NB4 (cell line): Measurements from ENCODE around the gene DTNB.

ENCODE experiments used
- DNase-seq: peaks from one replicate; pipeline ENCODE4 v3.0.0; 2010; ENCODE audit warnings: low read depth
- H3K4me3 ChIP-seq: one replicate; pipeline ENCODE4 v1.5.1; 2011; ENCODE audit warnings: mild to moderate bottlenecking, low read depth, low read length, moderate library complexity
- MYC ChIP-seq: IDR thresholded peaks from 2 replicates; pipeline ENCODE4 v1.6.1; 2011; ENCODE audit warnings: low read depth, low read length
- POLR2A ChIP-seq: IDR thresholded peaks from 2 replicates; pipeline ENCODE4 v1.6.1; 2011; ENCODE audit warnings: mild to moderate bottlenecking; ENCODE audit not compliant: insufficient read length; ENCODE audit errors: extremely low read depth
- TF ChIP-seq, protein P1 (sequence below): IDR thresholded peaks from 2 replicates; pipeline ENCODE4 v1.6.1; 2011; ENCODE audit warnings: low read depth, low read length
- TF ChIP-seq, protein P2 (sequence below): IDR thresholded peaks from one replicate; pipeline ENCODE4 v1.5.1; 2012; ENCODE audit warnings: low read depth, low read length

The DTNB gene

DNA sequence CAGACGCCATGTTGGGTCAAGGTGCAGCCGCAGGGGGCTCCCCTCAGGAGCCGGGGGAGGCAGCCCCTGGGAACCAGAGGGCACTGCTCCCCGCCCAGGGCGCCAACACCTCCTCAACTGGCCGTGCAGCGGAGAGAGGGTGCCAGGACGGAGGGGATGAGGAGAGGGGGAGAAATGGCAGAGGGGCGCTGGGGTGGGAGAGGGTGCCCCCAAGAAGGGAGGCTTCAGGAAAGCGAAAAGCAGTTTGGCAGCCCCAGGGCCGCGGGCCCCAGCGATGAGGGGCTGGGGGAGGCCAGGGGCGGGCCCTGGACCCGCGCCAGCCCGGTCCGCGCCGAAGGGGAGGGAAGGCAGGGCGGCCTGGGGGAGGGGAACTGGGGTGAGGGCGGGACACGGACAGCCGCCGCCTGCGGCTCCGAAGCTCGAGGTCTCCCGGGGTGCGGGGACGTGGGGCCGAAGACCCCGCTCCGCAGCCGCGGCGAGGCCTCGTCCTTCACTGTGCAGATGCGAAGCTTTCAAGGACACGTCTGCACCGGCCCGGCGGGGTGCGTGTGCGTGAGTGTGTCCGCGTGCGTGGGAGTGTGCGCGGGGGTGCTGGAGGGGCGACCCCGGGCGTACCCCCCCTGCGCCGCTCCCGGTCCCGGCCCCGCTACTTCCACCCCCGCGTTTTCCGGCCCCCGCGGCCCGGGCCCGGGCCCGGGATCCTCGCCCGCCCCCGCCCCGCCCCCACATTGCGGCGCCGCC lies 333.0 kb downstream of the DTNB start:
- peak; percentile 36 for DNase-seq
- no peak for TF ChIP-seq MYC
- no peak for TF ChIP-seq POLR2A
- TF ChIP-seq, protein P1, sequence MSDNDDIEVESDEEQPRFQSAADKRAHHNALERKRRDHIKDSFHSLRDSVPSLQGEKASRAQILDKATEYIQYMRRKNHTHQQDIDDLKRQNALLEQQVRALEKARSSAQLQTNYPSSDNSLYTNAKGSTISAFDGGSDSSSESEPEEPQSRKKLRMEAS, result no peak
- H3K4me3 ChIP-seq, result no peak overlapping the region

DNA sequence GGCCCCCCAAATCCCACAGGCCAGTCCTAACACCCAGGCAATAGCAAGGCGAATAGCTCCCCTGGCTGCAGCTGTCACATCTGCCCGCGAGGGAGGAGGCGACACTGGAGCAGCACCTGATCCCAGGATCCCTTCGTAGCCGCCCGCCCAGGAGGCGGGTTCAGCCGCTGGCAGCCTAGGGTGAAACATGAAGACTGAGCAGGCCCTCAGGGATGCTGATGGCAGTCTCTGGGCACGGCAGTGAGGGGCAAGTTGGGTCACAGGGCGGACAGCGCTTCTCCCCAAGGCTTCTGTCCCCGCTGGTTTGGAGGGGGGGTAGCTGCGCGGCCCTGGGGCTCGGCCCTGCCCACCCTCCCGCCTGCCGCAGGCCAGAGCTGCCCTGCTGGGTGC lies 333.6 kb downstream of the DTNB start:
- H3K4me3 ChIP-seq, result no peak overlapping the region
- no peak for DNase-seq
- TF ChIP-seq MYC (no peak), POLR2A (no peak)
- TF ChIP-seq, protein P2, sequence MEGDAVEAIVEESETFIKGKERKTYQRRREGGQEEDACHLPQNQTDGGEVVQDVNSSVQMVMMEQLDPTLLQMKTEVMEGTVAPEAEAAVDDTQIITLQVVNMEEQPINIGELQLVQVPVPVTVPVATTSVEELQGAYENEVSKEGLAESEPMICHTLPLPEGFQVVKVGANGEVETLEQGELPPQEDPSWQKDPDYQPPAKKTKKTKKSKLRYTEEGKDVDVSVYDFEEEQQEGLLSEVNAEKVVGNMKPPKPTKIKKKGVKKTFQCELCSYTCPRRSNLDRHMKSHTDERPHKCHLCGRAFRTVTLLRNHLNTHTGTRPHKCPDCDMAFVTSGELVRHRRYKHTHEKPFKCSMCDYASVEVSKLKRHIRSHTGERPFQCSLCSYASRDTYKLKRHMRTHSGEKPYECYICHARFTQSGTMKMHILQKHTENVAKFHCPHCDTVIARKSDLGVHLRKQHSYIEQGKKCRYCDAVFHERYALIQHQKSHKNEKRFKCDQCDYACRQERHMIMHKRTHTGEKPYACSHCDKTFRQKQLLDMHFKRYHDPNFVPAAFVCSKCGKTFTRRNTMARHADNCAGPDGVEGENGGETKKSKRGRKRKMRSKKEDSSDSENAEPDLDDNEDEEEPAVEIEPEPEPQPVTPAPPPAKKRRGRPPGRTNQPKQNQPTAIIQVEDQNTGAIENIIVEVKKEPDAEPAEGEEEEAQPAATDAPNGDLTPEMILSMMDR, result no peak
- TF ChIP-seq, protein P1, result no peak

DNA sequence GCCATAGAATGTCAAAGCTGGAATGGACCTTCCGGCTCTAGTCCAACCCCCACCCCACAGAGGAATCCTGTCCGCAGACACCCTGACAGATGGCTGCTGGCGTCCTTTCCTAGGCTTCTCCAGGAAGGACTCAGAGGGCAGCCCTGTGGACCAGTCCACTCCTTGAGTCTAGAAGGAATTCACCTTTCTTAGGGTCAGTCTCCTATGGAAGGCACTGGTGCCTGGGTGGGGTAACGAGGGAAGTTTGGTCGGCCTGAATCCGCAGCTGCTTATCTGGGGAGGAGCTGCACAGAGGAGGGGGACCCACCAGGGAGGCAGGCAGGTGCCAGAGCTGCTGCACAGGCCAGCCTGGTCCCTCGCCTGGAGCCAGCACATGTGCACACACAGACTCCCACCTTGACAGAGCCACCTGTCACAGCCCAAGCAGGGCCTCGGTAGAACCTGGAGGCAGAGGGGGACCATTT lies 334.1 kb downstream of the DTNB start:
- no peak for TF ChIP-seq POLR2A
- TF ChIP-seq, protein P1, result no peak
- no peak for TF ChIP-seq MYC
- TF ChIP-seq, protein P2, result no peak
- no peak overlapping the region for H3K4me3 ChIP-seq
- no peak for DNase-seq

DNA sequence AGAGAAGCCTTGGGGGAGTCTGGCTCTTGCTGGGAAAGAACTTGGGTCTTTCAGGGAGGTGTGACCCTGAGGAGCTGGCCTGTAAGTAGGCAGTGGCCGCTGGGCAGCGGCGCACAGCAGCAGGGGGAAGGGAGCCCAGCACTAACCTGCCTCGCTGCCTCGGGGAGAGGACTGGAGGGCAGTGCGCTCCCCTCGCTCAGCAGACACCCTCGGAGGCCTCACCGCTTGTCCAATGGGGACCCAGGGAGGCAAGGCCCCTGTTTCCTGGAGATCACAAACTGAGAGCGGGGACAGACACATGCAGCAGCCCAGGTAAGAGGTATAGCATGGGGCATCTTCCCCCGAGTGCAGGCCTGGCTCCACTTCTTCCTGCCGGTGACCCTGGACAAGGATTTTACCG lies 335.0 kb downstream of the DTNB start:
- TF ChIP-seq POLR2A, result no peak
- TF ChIP-seq, protein P2, result no peak
- no peak for TF ChIP-seq MYC
- TF ChIP-seq, protein P1, result no peak
- no peak overlapping the region for H3K4me3 ChIP-seq
- no peak for DNase-seq

DNA sequence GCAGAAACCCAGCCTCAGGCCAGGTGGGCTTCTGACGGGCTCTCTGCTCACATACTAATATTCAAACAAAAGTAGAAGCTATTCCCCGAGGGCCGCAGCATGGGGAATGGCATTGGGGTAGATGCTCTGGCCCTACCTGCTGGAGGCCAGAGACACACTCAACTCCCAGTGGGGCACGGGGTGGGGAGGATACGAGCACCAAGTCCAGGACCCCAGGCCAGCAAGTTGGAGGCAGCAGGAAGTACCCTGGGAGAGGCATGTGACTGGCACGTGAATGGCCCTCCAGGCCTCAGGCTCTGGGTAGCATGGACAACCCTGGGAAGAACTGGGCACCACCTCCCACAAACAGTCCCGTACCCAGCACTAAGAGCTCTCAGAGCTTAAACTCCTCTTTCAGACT lies 335.5 kb downstream of the DTNB start:
- no peak overlapping the region for H3K4me3 ChIP-seq
- no peak for DNase-seq
- TF ChIP-seq, protein P2, result no peak

DNA sequence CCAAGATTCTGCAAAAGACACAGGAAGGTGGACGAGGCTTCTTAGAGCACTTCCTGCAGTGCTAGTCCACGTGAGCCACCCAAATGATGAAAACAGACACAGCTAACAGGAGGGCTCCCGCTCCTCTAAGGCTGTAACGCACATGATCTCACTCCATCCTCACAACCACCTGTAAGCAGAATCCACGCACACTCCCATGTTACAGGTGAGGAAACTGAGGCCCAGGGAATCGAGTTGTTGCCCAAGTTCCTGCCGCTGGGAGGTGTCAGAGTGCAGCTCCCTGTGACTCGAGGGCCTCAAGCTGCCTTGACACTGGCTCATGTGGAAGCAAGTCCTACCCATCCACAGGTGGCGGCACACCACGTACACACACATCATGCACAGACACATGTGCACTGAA lies 336.1 kb downstream of the DTNB start:
- no peak overlapping the region for H3K4me3 ChIP-seq
- TF ChIP-seq POLR2A (no peak), MYC (no peak)
- TF ChIP-seq, protein P1, result no peak
- no peak for DNase-seq

DNA sequence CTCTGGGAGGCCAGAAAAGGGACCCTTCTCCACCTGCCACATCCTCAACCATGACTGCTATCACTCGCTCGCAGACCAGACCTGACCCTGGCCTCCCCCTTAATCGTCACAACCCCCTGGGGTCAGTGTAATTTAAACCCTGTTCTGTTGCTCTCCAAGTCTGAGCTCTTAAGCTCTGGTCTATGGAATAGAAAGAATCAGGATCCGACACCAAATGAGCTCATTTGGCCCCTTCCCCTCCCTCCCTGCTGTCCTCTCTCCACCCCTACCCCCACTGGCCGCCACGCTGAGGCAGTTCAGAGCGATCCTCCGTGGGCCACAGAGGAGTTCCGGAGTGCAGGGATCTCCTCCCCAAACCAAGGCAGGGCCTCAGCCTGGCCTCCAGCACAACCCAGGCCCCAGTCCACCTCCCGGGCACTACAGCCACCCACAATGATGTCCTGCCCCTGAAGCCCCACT lies 337.0 kb downstream of the DTNB start:
- no peak overlapping the region for H3K4me3 ChIP-seq
- TF ChIP-seq, protein P2, result no peak
- TF ChIP-seq, protein P1, result no peak
- TF ChIP-seq MYC (no peak), POLR2A (no peak)
- no peak for DNase-seq
